NT2/D1 (cell line): ENCODE results near the gene SRP68.

Experiments
- SUZ12 ChIP-seq: IDR thresholded peaks from 2 replicates; pipeline ENCODE4 v1.6.1; 2011; ENCODE audit not compliant: insufficient read length, insufficient read depth; ENCODE audit errors: extremely low read depth
- YY1 ChIP-seq: IDR thresholded peaks from 2 replicates; pipeline ENCODE4 v1.6.1; 2011; ENCODE audit not compliant: insufficient read length, insufficient read depth
- ZNF274 ChIP-seq: IDR thresholded peaks from 2 replicates; pipeline ENCODE4 v1.6.1; 2011; ENCODE audit warnings: mild to moderate bottlenecking, low read depth, low read length

GRCh38 chr17:75995385-75995925 lies 76.9 kb downstream of the SRP68 start:
- TF ChIP-seq YY1 = no peak
- TF ChIP-seq ZNF274 = no peak
- no peak for TF ChIP-seq SUZ12
